ENCODE results near the gene MAN2B2. TPM values are rescaled to one million over a fixed set of nuclear protein-coding genes. Genes with fewer than 3 reads are reported as not detected.

Gene MAN2B2
- total RNA-seq, 4 donors from 2014 or later, result 21.2 to 33.3 (median 27.2) TPM

Other genes starting within 250 kb of the MAN2B2 start
- 1 to 10 TPM in 1 of 4 donors, under 1 TPM in 3; 0.38 to 1.7 (median 0.68) TPM for gene PPP2R2C, start 102.6 kb upstream of the MAN2B2 start, total RNA-seq
- gene MRFAP1, start 65.5 kb downstream of the MAN2B2 start, total RNA-seq, result 100 to 1,000 TPM; 125 to 149 (median 140) TPM
- 10 to 100 TPM in 1 of 4 donors, 1 to 10 TPM in 1, under 1 TPM in 1, not detected in 1; 0.60 to 10.9 (median 1.1) TPM for gene S100P, start 118.7 kb downstream of the MAN2B2 start, total RNA-seq
- gene MRFAP1L1, start 134.7 kb downstream of the MAN2B2 start, total RNA-seq, result 10 to 100 TPM; 42.7 to 56.3 (median 45.9) TPM
- 10 to 100 TPM; 12.3 to 23.3 (median 13.9) TPM for gene BLOC1S4, start 141.0 kb downstream of the MAN2B2 start, total RNA-seq
- gene KIAA0232, start 207.5 kb downstream of the MAN2B2 start, total RNA-seq, result 10 to 100 TPM; 26.4 to 29.8 (median 27.0) TPM